K562 (cell line): Measurements from ENCODE around the gene ATP5PO. TPM values are rescaled to one million over a fixed set of nuclear protein-coding genes. Genes with fewer than 3 reads are reported as not detected.

ENCODE experiments used
- ATAC-seq: fragments of 200-7000 bp; cut with Tn5 transposase; 3 replicates; pipeline ENCODE4 v1.9.1; 2020; ENCODE audit warnings: moderate library complexity
- BruUV-seq: library from RNA; stranded (reverse); fragments of 400-500 nt; replicated peaks from 2 replicates; lab custom pipeline; 2021; lab: Mats Ljungman, UMichigan
- CTCF ChIA-PET: fragments of 300-600 bp; formaldehyde crosslinking; extraction: SDS; loops from one replicate; lab custom pipeline; 2021; ENCODE audit warnings: low intra/inter-chr PET ratio; lab: Yijun Ruan, JAX
- POLR2A ChIA-PET: fragments of 300-600, 350-650 bp; sonication (Branson Sonifier 250); formaldehyde crosslinking; extraction: SDS; loops from one replicate; lab custom pipeline; 2021; ENCODE audit warnings: antibody characterized with exemption, inconsistent platforms; lab: Yijun Ruan, JAX
- DNase-seq, 4 experiments: peaks; one replicate each; pipeline versions ENCODE4 v3.0.0 to v3.0.0-alpha.2; 2011 to 2018; ENCODE audit warnings: low spot score in 3 of 4, mixed read lengths in 3 of 4; ENCODE audit errors: extremely low read depth in 1 of 4
- FAIRE-seq: peaks from 2 replicates; lab custom pipeline; 2011; peaks lifted over from hg19 to GRCh38; lab: Jason Lieb, UNC
- H2AFZ ChIP-seq: 2 replicates; pipeline ENCODE4 v1.6.0; 2011; ENCODE audit warnings: low read depth, low read length, control low read depth, inconsistent platforms
- H3K27ac ChIP-seq: fragments of 200-600 bp; 3 replicates; pipeline ENCODE4 v1.8.0; 2011; ENCODE audit warnings: low read depth, mild to moderate bottlenecking, control low read depth, inconsistent platforms, low read length, moderate library complexity, mixed read lengths; ENCODE audit errors: extremely low read depth
- H3K27me3 ChIP-seq, 2 experiments: fragments of 300-600 bp in 1 of 2; 2 replicates in 1 of 2; 3 replicates in 1 of 2; pipeline versions ENCODE4 v1.6.0 to v1.8.0; 2011; ENCODE audit warnings: inconsistent platforms in 2 of 2, low read length in 2 of 2, mild to moderate bottlenecking in 1 of 2, mixed read lengths in 1 of 2, moderate library complexity in 1 of 2; ENCODE audit not compliant: control insufficient read depth in 2 of 2, insufficient read depth in 2 of 2
- H3K36me3 ChIP-seq: fragments of 300-600 bp; 3 replicates; pipeline ENCODE4 v1.8.0; 2011; ENCODE audit warnings: mild to moderate bottlenecking, low read length, inconsistent platforms; ENCODE audit not compliant: control insufficient read depth, insufficient read depth
- H3K4me1 ChIP-seq, 2 experiments: fragments of 200-600 bp in 1 of 2; replicated peaks in 1 of 2; 2 replicates in 1 of 2; 3 replicates in 1 of 2; pipeline versions ENCODE4 v1.5.1 to v1.8.0; 2011; ENCODE audit warnings: inconsistent platforms in 2 of 2, low read length in 2 of 2, mild to moderate bottlenecking in 1 of 2, mixed read lengths in 1 of 2, moderate library complexity in 1 of 2; ENCODE audit not compliant: control insufficient read depth in 2 of 2, insufficient read depth in 2 of 2
- H3K4me2 ChIP-seq: 2 replicates; pipeline ENCODE4 v1.6.1; 2011; ENCODE audit warnings: low read length, control low read depth, inconsistent platforms, mixed read lengths; ENCODE audit not compliant: insufficient read depth
- H3K4me3 ChIP-seq: fragments of 200-600 bp; sonication (generic), shearing (Covaris generic); 2 replicates; pipeline ENCODE4 v1.5.1; 2016; ENCODE audit warnings: control low read depth, inconsistent platforms
- H3K79me2 ChIP-seq: fragments of 200-600 bp; 3 replicates; pipeline ENCODE4 v1.8.0; 2011; ENCODE audit warnings: low read length, inconsistent platforms; ENCODE audit not compliant: control insufficient read depth, insufficient read depth
- H3K9ac ChIP-seq, 2 experiments: 2 replicates each; pipeline versions ENCODE4 v1.6.0 to v1.6.1; 2011; ENCODE audit warnings: low read depth in 2 of 2, low read length in 2 of 2, control low read depth in 1 of 2, inconsistent platforms in 1 of 2, mild to moderate bottlenecking in 1 of 2, mixed read lengths in 1 of 2; ENCODE audit not compliant: insufficient read depth in 1 of 2
- H3K9me1 ChIP-seq: one replicate; pipeline ENCODE4 v1.6.0; 2011; ENCODE audit warnings: inconsistent platforms, mild to moderate bottlenecking, low read length, moderate library complexity; ENCODE audit not compliant: control insufficient read depth, insufficient read depth
- H3K9me3 ChIP-seq: replicated peaks from 2 replicates; pipeline ENCODE4 v1.5.1; 2011; ENCODE audit warnings: low read depth, low read length, inconsistent platforms; ENCODE audit not compliant: control insufficient read depth, insufficient read depth
- H4K20me1 ChIP-seq: replicated peaks from 2 replicates; pipeline ENCODE4 v1.6.1; 2011; ENCODE audit warnings: low read length, inconsistent platforms, mixed read lengths; ENCODE audit not compliant: control insufficient read depth, insufficient read depth
- HLTF ChIP-seq: fragments of 450-650 bp; IDR thresholded peaks from 2 replicates; pipeline ENCODE4 v1.6.1; 2016
- RBFOX2 ChIP-seq: fragments of 200-400 bp; formaldehyde crosslinking; IDR thresholded peaks from 2 replicates; pipeline ENCODE4 v1.6.1; 2017; ENCODE audit warnings: low read depth, mild to moderate bottlenecking, low read length, moderate library complexity
- RBM22 ChIP-seq: fragments of 200-400 bp; formaldehyde crosslinking; IDR thresholded peaks from 2 replicates; pipeline ENCODE4 v1.6.1; 2018; ENCODE audit warnings: low read length, low read depth; ENCODE audit not compliant: poor library complexity, severe bottlenecking
- SMAD3 ChIP-seq: fragments of 450-650 bp; formaldehyde crosslinking; conservative IDR thresholded peaks from 2 replicates; pipeline ENCODE4 v1.4.0; 2020; ENCODE audit warnings: mild to moderate bottlenecking
- SMAD4 ChIP-seq: fragments of 250-450 bp; sonication (Bioruptor Pico); conservative IDR thresholded peaks from 2 replicates; pipeline ENCODE4 v1.8.0; 2021; ENCODE audit warnings: inconsistent platforms, mild to moderate bottlenecking, moderate library complexity
- ZNF253 ChIP-seq: fragments of 250-450 bp; sonication (Bioruptor Pico); conservative IDR thresholded peaks from 2 replicates; pipeline ENCODE4 v1.6.1; 2021; ENCODE audit warnings: mild to moderate bottlenecking
- ZNF282 ChIP-seq: sonication (generic); formaldehyde crosslinking; IDR thresholded peaks from 2 replicates; pipeline ENCODE4 v1.8.1; 2023; ENCODE audit warnings: missing genetic modification reagents
- ZNF311 ChIP-seq: fragments of 250-450 bp; sonication (Bioruptor Pico); IDR thresholded peaks from 2 replicates; pipeline ENCODE4 v1.4.0; 2020; ENCODE audit warnings: mild to moderate bottlenecking, moderate library complexity
- ZNF324 ChIP-seq: fragments of 250-450 bp; sonication (Bioruptor Pico); IDR thresholded peaks from 2 replicates; pipeline ENCODE4 v1.4.0; 2020; ENCODE audit warnings: mild to moderate bottlenecking
- WGBS: fragments of 100-300 bp; shearing (Covaris generic); methylation state at CpG from one replicate; pipeline ENCODE4 v1.1.6; 2016; ENCODE audit warnings: low coverage, mixed read lengths; ENCODE audit not compliant: insufficient coverage; ENCODE audit errors: missing lambda C conversion rate; 5-methylcytosine and 5-hydroxymethylcytosine counted together
- in situ Hi-C: fragments of 300-500 bp; cut with MboI; formaldehyde crosslinking; loops from 4 replicates; pipeline ENCODE4 v1.15.0; 2018; ENCODE audit warnings: inconsistent platforms, mixed read lengths
- intact Hi-C: fragments of 100-400 bp; cut with micrococcal nuclease; formaldehyde crosslinking; loops from 2 replicates; pipeline ENCODE4 v1.14.2; 2022
- polyA plus RNA-seq, 8 experiments: library from polyadenylated mRNA; depleted of rRNA in 4 of 8; stranded (reverse) in 5 of 8; unstranded in 3 of 8; fragments of >200 nt; fragmentation: Nextera tagmentation in 2 of 8; fragmentation: Illumina TruSeq in 1 of 8; extraction: Ambion mirVana in 2 of 8; extraction: Trizol in 1 of 8; gene quantifications; 2 replicates each; pipeline versions ENCODE4 v1.2.1 to v1.2.3, GENCODE V29; 2011 to 2014; ENCODE audit warnings: inconsistent platforms in 1 of 8, missing spikeins in 1 of 8
- total RNA-seq, 7 experiments: library from RNA; depleted of rRNA in 6 of 7; stranded (reverse); fragments of >200 nt in 6 of 7; fragmentation: Illumina TruSeq in 2 of 7; extraction: Trizol in 2 of 7; gene quantifications; 2 replicates each; pipeline versions ENCODE4 v1.2.1 to v1.2.3, GENCODE V29; 2011 to 2021; ENCODE audit warnings: low replicate concordance in 1 of 7
- TF ChIP-seq, protein P1 (sequence below): fragments of 250-450 bp; sonication (Bioruptor Pico); IDR thresholded peaks from 2 replicates; pipeline ENCODE4 v1.5.0; 2020; ENCODE audit warnings: mild to moderate bottlenecking, borderline replicate concordance

The ATP5PO gene
- total and polyA plus RNA-seq, 9 of the 15 experiments (the other 6 are each of a cell fraction or from before 2014, with no cell fraction given): 367 to 2,722 (median 808) TPM

DNA sequence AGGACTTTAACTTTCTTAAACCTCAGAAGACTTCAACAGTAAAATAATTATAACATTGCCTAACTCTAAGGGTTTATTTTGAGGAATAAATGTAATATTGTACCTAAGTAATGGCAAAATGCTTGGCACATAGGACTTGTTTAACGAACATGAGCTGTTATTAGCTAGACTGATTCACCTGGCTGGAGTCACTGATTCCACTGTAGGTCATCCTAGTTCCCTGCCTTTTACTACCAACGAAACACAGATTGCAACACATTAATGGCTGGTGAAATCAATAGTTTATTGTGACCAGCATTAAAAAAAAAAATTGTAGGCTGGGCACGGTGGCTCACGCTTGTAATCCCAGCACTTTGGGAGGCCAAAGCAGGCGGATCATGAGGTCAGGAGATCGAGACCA is 45.5 kb upstream of the ATP5PO start:
- FAIRE-seq (no peak), DNase-seq (no peak), ATAC-seq (no peak)
- Histone ChIP-seq H3K9me3 (no peaks in the 10 kb centered on the region), H3K4me1 (peaks cover 0 to 3% of the 10 kb centered on the region in 2 experiments; a peak in 1 of 5 replicates), H3K9ac (no peak overlapping the region), H3K36me3 (no peaks in the 10 kb centered on the region), H3K27me3 (no peaks in the 10 kb centered on the region), H4K20me1 (no peaks in the 10 kb centered on the region), H3K79me2 (no peaks in the 10 kb centered on the region), H2AFZ (no peak overlapping the region), H3K4me3 (no peak overlapping the region), H3K9me1 (no peaks in the 10 kb centered on the region), H3K27ac (no peak overlapping the region), H3K4me2 (no peak overlapping the region)
- WGBS: 45% methylated on average over 6 of the region's 6 CpGs
- ChIA-PET CTCF (interaction anchor here (0.6 kb wide), 1 partner anchor 66 kb away, joined by 4 read pairs; no protein-coding TSS in a partner anchor), POLR2A (interaction anchor here (1.0 to 1.2 kb wide), 3 partner anchors 10 to 16 kb away, joined by 3 to 5 read pairs (median 3); no protein-coding TSS in a partner anchor)
- TF ChIP-seq ZNF282 (CRISPR knock-in tag) (no peak), SMAD3 (CRISPR knock-in tag) (no peak), ZNF253 (no peak), RBFOX2 (no peak), ZNF324 (CRISPR knock-in tag) (no peak), RBM22 (no peak), SMAD4 (CRISPR knock-in tag) (no peak), HLTF (no peak), ZNF311 (no peak)
- TF ChIP-seq, protein P1, sequence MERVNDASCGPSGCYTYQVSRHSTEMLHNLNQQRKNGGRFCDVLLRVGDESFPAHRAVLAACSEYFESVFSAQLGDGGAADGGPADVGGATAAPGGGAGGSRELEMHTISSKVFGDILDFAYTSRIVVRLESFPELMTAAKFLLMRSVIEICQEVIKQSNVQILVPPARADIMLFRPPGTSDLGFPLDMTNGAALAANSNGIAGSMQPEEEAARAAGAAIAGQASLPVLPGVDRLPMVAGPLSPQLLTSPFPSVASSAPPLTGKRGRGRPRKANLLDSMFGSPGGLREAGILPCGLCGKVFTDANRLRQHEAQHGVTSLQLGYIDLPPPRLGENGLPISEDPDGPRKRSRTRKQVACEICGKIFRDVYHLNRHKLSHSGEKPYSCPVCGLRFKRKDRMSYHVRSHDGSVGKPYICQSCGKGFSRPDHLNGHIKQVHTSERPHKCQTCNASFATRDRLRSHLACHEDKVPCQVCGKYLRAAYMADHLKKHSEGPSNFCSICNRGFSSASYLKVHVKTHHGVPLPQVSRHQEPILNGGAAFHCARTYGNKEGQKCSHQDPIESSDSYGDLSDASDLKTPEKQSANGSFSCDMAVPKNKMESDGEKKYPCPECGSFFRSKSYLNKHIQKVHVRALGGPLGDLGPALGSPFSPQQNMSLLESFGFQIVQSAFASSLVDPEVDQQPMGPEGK: no peak
- in situ Hi-C loops: no loop called here
- intact Hi-C loops: no loop called here
- no TSS peak for BruUV-seq
